ENCODE measurements around the gene SHC3.
A peak's percentile ranks its signal among the peaks of the same experiment; 100 is the strongest.

The SHC3 gene

DNA sequence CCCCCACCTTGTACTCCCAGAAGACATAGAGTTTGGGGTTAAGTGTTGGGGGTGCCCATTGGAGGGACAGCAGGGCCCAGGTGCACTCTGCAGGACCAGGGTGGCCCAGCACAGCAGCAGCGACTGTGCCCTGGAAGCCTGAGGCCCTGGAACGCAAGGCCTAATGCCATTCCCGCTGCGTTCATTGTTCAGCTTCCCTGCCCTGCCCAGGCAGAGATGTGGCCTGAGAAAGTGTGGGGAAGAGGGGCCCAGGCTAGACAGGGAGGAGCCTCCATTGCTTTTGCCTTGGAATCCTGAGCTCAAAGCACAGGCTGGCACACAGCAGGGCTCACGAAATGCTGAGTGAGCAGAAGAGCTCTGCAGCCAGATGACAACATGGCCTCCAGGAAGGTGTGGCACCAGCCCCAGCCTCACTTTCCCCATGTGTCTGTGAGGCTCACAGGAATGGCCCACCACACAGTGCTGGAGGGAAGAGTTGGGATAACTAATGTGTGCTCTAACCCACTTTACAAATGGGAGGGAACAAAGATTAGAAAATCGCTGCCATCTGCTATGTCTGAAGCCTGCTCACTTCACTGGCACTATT is 168.0 kb downstream of the SHC3 start:
- CTCF ChIA-PET: interaction anchor here (1.3 kb wide), 2 partner anchors 19 to 1060 kb away, joined by 3 read pairs; no protein-coding TSS in a partner anchor
- Histone ChIP-seq H3K36me3 (ENCODE audit: control insufficient read depth in 4 of 4, insufficient read depth in 4 of 4, low read length in 3 of 4) (no peaks in the 10 kb centered on the region), H3K9me3 (ENCODE audit: control extremely low read depth in 1 of 5, control insufficient read depth in 4 of 5, insufficient read depth in 2 of 5, low read depth in 1 of 5, low read length in 4 of 5) (no peaks in the 10 kb centered on the region), H3K4me1 (ENCODE audit: control extremely low read depth in 1 of 4, control insufficient read depth in 4 of 4, insufficient read depth in 4 of 4, low read length in 3 of 4) (no peaks in the 10 kb centered on the region), H3K27me3 (replicated peaks in 2 of 5; ENCODE audit: control insufficient read depth in 4 of 5, insufficient read depth in 5 of 5, low read length in 4 of 5) (peaks cover 0 to 4% (median 3%) of the 10 kb centered on the region in 5 experiments), H3K4me3 (ENCODE audit: control insufficient read depth in 1 of 7, extremely low read depth in 1 of 7, insufficient read depth in 4 of 7, low read depth in 2 of 7, low read length in 6 of 7) (no peak overlapping the region), H3K27ac (ENCODE audit: insufficient read depth in 1 of 2, low read depth in 1 of 2, low read length in 2 of 2, poor library complexity in 1 of 2, severe bottlenecking in 2 of 2) (no peak overlapping the region)
- 100% methylated on average over 5 of the region's 6 CpGs for WGBS (ENCODE audit: insufficient coverage)
- POLR2A ChIA-PET: no interaction called here
- DNase-seq: no peak

DNA sequence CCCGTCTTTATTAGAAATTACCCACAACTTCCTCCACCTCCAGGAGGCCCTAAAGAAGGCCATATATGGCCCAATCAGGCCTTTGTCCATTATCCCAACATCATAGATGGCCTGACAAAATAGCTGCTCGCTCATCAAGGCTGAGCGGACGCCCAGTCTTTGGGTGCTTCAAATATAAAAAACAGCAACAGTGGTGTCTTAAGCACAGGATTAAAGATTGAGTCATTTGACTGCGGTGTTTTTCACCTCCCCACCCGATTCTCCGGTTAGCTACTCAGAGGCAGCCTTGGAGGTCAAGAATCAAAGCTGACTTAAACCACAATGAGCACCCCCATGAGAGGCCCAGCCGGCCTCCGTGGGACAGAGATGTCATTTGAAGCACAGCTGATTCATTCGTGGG is 168.6 kb downstream of the SHC3 start:
- H3K27ac ChIP-seq (ENCODE audit: insufficient read depth in 1 of 2, low read depth in 1 of 2, low read length in 2 of 2, poor library complexity in 1 of 2, severe bottlenecking in 2 of 2): no peak overlapping the region
- no peaks in the 10 kb centered on the region for H3K4me1 ChIP-seq (ENCODE audit: control extremely low read depth in 1 of 4, control insufficient read depth in 4 of 4, insufficient read depth in 4 of 4, low read length in 3 of 4)
- ChIA-PET POLR2A (no interaction called here), CTCF (interaction anchor here (1.3 kb wide), 2 partner anchors 18 to 1059 kb away, joined by 3 read pairs; no protein-coding TSS in a partner anchor)
- DNase-seq: no peak
- no peak overlapping the region for H3K4me3 ChIP-seq (ENCODE audit: control insufficient read depth in 1 of 7, extremely low read depth in 1 of 7, insufficient read depth in 4 of 7, low read depth in 2 of 7, low read length in 6 of 7)
- no peaks in the 10 kb centered on the region for H3K36me3 ChIP-seq (ENCODE audit: control insufficient read depth in 4 of 4, insufficient read depth in 4 of 4, low read length in 3 of 4)
- H3K9me3 ChIP-seq (ENCODE audit: control extremely low read depth in 1 of 5, control insufficient read depth in 4 of 5, insufficient read depth in 2 of 5, low read depth in 1 of 5, low read length in 4 of 5): no peaks in the 10 kb centered on the region
- peaks cover 0 to 9% (median 4%) of the 10 kb centered on the region in 5 experiments for H3K27me3 ChIP-seq (replicated peaks in 2 of 5; ENCODE audit: control insufficient read depth in 4 of 5, insufficient read depth in 5 of 5, low read length in 4 of 5)
- WGBS (ENCODE audit: insufficient coverage): 81% methylated on average over 7 of the region's 10 CpGs

DNA sequence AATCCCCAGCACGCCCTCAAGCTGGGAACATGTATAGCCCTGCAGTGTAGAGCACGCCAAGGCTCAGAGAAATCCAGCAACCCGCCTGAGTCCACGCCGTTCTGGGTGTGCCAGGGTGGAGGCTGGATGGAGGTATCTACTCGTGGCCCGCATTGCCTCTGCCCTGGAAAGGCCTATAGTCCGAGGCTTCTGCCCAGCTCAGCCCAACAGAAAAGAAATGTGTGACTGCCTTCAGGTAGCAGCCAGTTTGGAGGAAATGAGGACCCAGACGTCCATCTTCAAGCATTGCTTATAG is 169.1 kb downstream of the SHC3 start:
- CTCF ChIA-PET: interaction anchor here (1.3 kb wide), 2 partner anchors 18 to 1059 kb away, joined by 3 read pairs; no protein-coding TSS in a partner anchor
- Histone ChIP-seq H3K9me3 (ENCODE audit: control extremely low read depth in 1 of 5, control insufficient read depth in 4 of 5, insufficient read depth in 2 of 5, low read depth in 1 of 5, low read length in 4 of 5) (no peaks in the 10 kb centered on the region), H3K27me3 (replicated peaks in 2 of 5; ENCODE audit: control insufficient read depth in 4 of 5, insufficient read depth in 5 of 5, low read length in 4 of 5) (peaks cover 0 to 13% (median 3%) of the 10 kb centered on the region in 5 experiments), H3K27ac (ENCODE audit: insufficient read depth in 1 of 2, low read depth in 1 of 2, low read length in 2 of 2, poor library complexity in 1 of 2, severe bottlenecking in 2 of 2) (no peak overlapping the region), H3K4me1 (ENCODE audit: control extremely low read depth in 1 of 4, control insufficient read depth in 4 of 4, insufficient read depth in 4 of 4, low read length in 3 of 4) (no peaks in the 10 kb centered on the region), H3K36me3 (ENCODE audit: control insufficient read depth in 4 of 4, insufficient read depth in 4 of 4, low read length in 3 of 4) (no peaks in the 10 kb centered on the region), H3K4me3 (ENCODE audit: control insufficient read depth in 1 of 7, extremely low read depth in 1 of 7, insufficient read depth in 4 of 7, low read depth in 2 of 7, low read length in 6 of 7) (no peak overlapping the region)
- no peak for DNase-seq
- POLR2A ChIA-PET: no interaction called here
- over 99% methylated on average over 9 of the region's 9 CpGs for WGBS (ENCODE audit: insufficient coverage)

DNA sequence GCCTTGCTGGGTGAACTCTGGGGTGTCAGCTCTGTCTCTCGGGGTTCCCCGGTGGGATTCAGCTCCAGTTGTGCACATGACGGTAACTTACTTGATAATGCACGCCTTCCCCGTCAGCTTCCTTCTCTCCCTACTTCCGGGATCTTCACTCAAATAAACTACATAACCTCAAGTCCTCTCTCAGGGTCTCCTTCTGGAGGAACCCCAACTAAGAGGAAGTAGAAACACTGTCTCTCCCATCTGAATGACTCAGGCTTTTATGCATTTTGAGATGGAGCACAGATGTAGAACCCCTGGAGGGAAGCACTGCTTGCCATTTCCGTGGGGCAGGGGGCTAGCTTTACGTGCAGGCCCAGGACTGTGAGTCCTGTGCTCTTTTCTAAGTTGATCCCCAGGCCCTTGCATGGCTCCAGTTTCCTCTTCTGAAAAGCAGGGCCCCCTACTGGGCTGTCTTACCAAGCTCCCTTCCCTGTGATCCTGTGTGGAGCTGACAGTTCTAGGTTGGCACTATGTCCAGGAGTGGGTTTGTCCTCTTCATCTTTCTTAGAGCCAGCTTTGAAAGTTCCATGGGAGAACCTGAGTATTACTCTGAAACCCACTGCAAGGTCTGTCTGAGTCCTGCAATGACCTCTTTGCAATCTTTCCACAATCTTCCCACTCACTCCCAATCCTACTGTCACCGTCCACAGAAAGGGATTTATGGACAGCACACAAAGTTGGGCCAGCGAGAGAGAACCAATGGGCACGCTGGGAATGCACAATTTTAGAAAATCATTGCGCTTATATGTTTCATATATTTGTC is 169.7 kb downstream of the SHC3 start:
- Histone ChIP-seq H3K4me3 (ENCODE audit: control insufficient read depth in 1 of 7, extremely low read depth in 1 of 7, insufficient read depth in 4 of 7, low read depth in 2 of 7, low read length in 6 of 7) (no peak overlapping the region), H3K36me3 (ENCODE audit: control insufficient read depth in 4 of 4, insufficient read depth in 4 of 4, low read length in 3 of 4) (no peaks in the 10 kb centered on the region)
- CTCF ChIA-PET: no interaction called here

DNA sequence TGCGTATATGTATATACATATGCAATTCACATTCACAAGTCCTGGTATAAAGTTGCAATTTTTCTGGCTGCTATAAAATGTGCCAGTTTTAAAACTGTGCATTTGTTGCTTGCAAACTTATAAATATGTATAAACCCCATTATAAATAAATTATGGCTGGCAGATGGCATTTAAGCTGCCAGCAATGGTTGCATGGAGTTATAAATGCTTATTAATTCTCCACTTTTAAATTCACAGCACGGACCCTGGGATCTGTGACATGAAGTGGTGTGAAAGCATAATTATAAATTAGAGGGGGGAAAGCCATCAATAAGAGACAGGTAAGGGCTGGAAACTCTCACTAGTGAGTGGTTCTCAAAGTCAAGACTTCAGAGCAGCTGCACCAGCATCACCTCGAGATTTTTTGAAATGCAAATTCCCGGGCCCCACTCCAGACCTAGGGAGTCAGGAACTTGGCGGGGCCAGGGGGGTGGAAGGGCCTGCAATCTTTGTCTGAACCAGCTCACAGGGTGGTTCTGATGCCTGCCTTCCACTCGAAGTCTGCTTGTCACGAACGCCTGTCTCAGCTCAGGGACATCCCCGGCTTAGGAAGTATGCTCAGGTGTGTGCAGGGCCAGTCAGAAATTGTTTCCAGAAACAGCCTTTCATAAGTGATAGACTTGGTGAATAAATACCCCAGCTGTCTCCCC is 170.4 kb downstream of the SHC3 start:
- no peak overlapping the region for H3K4me3 ChIP-seq (ENCODE audit: control insufficient read depth in 1 of 7, extremely low read depth in 1 of 7, insufficient read depth in 4 of 7, low read depth in 2 of 7, low read length in 6 of 7)
- WGBS (ENCODE audit: insufficient coverage): 95% methylated on average over 8 of the region's 9 CpGs
- H3K9me3 ChIP-seq (ENCODE audit: control extremely low read depth in 1 of 5, control insufficient read depth in 4 of 5, insufficient read depth in 2 of 5, low read depth in 1 of 5, low read length in 4 of 5): no peaks in the 10 kb centered on the region
- no peak overlapping the region for H3K27ac ChIP-seq (ENCODE audit: insufficient read depth in 1 of 2, low read depth in 1 of 2, low read length in 2 of 2, poor library complexity in 1 of 2, severe bottlenecking in 2 of 2)
- CTCF ChIA-PET: no interaction called here
- peaks cover 0 to 17% (median 3%) of the 10 kb centered on the region in 5 experiments for H3K27me3 ChIP-seq (replicated peaks in 2 of 5; ENCODE audit: control insufficient read depth in 4 of 5, insufficient read depth in 5 of 5, low read length in 4 of 5)
- POLR2A ChIA-PET: no interaction called here
- no peak for DNase-seq
- H3K36me3 ChIP-seq (ENCODE audit: control insufficient read depth in 4 of 4, insufficient read depth in 4 of 4, low read length in 3 of 4): no peaks in the 10 kb centered on the region
- no peaks in the 10 kb centered on the region for H3K4me1 ChIP-seq (ENCODE audit: control extremely low read depth in 1 of 4, control insufficient read depth in 4 of 4, insufficient read depth in 4 of 4, low read length in 3 of 4)

More for the DNA sequence above, 169.7 kb downstream of the SHC3 start:
- H3K9me3 ChIP-seq (ENCODE audit: control extremely low read depth in 1 of 5, control insufficient read depth in 4 of 5, insufficient read depth in 2 of 5, low read depth in 1 of 5, low read length in 4 of 5): no peaks in the 10 kb centered on the region
- H3K4me1 ChIP-seq (ENCODE audit: control extremely low read depth in 1 of 4, control insufficient read depth in 4 of 4, insufficient read depth in 4 of 4, low read length in 3 of 4): no peaks in the 10 kb centered on the region
- WGBS (ENCODE audit: insufficient coverage): 61% methylated on average over 8 of the region's 12 CpGs
- DNase-seq: peak in 2 of 3 donors; percentile 45 to 50
- POLR2A ChIA-PET: no interaction called here
- peaks cover 0 to 13% (median 3%) of the 10 kb centered on the region in 5 experiments for H3K27me3 ChIP-seq (replicated peaks in 2 of 5; ENCODE audit: control insufficient read depth in 4 of 5, insufficient read depth in 5 of 5, low read length in 4 of 5)
- no peak overlapping the region for H3K27ac ChIP-seq (ENCODE audit: insufficient read depth in 1 of 2, low read depth in 1 of 2, low read length in 2 of 2, poor library complexity in 1 of 2, severe bottlenecking in 2 of 2)

DNA sequence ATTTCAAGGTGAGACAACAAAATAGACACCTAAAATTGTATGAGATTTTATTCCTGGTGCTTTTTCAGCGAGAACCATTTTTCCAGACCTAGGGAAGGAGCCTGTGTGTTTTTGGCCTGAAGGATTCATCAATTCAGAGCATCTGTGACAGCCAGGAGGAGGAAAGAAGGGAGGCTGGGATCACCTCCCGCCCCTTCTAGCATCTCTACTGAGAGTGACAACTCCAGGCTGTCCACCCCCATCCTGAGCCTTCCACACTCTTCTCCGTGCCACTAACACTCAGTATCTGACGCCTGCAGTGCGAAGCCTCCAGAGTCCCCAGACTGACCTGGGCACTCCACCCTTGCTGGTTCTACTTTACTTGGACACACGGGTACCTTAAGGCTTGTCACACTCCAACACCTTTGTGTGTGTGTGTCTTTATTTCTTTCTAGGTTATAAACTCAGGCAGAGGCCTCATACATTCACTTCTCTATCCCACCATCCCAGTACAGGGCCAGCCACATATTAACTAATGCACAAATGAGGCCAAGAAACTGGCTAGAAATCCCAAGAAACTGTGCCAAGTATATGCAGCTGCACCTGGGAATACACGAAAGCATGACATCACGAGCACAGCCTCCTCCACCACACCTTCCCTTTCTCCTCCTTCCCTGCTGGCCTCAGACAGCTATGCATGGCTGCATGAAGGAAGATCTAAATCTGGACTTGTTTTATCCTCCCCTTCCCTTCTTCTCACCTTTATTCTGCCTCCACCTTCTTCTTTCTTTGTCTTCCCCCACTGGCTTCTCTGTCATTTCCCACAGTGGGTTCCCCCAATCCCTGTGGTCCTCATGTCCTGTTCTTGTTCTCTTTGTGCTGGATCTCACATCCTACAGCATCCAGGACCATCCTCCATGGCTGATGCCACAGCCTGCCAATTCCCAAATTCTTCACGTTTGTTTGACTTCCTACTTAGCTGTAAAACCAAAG is 171.3 kb downstream of the SHC3 start:
- WGBS (ENCODE audit: insufficient coverage): 81% methylated on average over 4 of the region's 9 CpGs
- Histone ChIP-seq H3K4me1 (ENCODE audit: control extremely low read depth in 1 of 4, control insufficient read depth in 4 of 4, insufficient read depth in 4 of 4, low read length in 3 of 4) (no peaks in the 10 kb centered on the region), H3K4me3 (ENCODE audit: control insufficient read depth in 1 of 7, extremely low read depth in 1 of 7, insufficient read depth in 4 of 7, low read depth in 2 of 7, low read length in 6 of 7) (no peak overlapping the region), H3K36me3 (ENCODE audit: control insufficient read depth in 4 of 4, insufficient read depth in 4 of 4, low read length in 3 of 4) (no peaks in the 10 kb centered on the region), H3K27ac (ENCODE audit: insufficient read depth in 1 of 2, low read depth in 1 of 2, low read length in 2 of 2, poor library complexity in 1 of 2, severe bottlenecking in 2 of 2) (no peak overlapping the region), H3K27me3 (replicated peaks in 2 of 5; ENCODE audit: control insufficient read depth in 4 of 5, insufficient read depth in 5 of 5, low read length in 4 of 5) (peaks cover 0 to 26% (median 7%) of the 10 kb centered on the region in 5 experiments), H3K9me3 (ENCODE audit: control extremely low read depth in 1 of 5, control insufficient read depth in 4 of 5, insufficient read depth in 2 of 5, low read depth in 1 of 5, low read length in 4 of 5) (no peaks in the 10 kb centered on the region)
- POLR2A ChIA-PET: no interaction called here
- CTCF ChIA-PET: no interaction called here
- no peak for DNase-seq

Data from common myeloid progenitor, CD34-positive (primary cell).